ENCODE data around the gene IL23R.
A peak's percentile ranks its signal among the peaks of the same experiment; 100 is the strongest.

The IL23R gene

DNA sequence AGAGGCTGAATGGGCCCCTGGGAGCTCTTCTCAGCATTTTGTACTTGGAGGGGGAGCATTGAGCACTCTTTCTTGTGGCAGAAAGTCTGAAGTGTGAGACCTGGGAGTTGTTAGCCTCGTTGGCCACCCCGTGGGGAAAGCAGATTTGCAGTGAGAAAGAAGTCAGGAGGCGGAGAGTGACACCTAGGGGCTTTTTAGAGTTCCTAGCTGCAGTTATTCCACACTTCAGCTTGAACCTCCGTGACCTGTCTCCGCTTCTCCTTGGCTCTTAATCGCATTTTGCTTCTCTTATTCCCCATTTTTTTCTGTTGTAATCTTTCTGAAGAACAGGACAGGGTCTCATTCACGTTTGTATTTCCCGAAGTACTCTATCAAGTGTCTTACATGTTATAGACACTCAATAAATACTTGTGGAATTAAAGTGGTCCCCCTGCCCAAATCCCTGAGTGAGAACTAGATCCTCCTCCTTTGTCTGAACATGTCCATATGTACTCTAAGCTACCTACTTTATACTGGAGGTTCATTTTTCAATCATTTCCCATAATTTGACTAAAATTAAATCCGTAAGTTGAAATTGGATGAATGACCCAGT, 17.0 kb upstream of the IL23R start:
- peak; percentile 89 for TF ChIP-seq CTCF (conservative IDR thresholded peaks at IDR 0.05)

GRCh38 chr1:67150931-67151330, 15.3 kb upstream of the IL23R start:
- no peak for TF ChIP-seq CTCF (conservative IDR thresholded peaks at IDR 0.05)

More for the DNA sequence above, 17.0 kb upstream of the IL23R start:
- H3K27ac ChIP-seq = no peak overlapping the region; the same call in 1 of the 2 replicates

GRCh38 chr1:67158401-67158800, 7.9 kb upstream of the IL23R start:
- H3K27ac ChIP-seq = no peak overlapping the region
- TF ChIP-seq CTCF (conservative IDR thresholded peaks at IDR 0.05) = no peak

More at GRCh38 chr1:67150931-67151330, 15.3 kb upstream of the IL23R start:
- H3K27ac ChIP-seq = no peak overlapping the region

GRCh38 chr1:67159233-67159632, 7.0 kb upstream of the IL23R start:
- H3K27ac ChIP-seq = no peak overlapping the region
- no peak for TF ChIP-seq CTCF (conservative IDR thresholded peaks at IDR 0.05)

DNA sequence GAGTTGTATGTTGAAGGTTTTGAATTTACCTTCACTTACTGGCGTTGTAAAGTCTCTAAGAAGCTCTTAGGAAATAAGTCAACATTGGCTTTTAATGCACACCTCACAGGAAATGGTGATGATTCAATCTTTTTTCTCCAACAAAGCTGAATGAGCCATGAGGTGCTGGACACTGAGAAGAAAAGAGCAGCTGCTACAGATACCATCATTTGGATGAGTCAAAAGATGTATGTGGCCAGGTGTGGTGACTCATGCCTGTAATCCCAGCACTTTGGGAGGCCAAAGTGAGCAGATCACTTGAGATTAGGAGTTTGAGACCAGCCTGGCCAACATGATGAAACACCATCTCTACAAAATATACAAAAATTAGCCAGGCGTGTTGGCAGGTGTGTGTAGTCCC, 3.3 kb upstream of the IL23R start:
- H3K27ac ChIP-seq = no peak overlapping the region
- no peak for TF ChIP-seq CTCF (conservative IDR thresholded peaks at IDR 0.05)

GRCh38 chr1:67165468-67166041, 699 bp upstream of the IL23R start:
- H3K27ac ChIP-seq = no peak overlapping the region
- no peak for TF ChIP-seq CTCF (conservative IDR thresholded peaks at IDR 0.05)

DNA sequence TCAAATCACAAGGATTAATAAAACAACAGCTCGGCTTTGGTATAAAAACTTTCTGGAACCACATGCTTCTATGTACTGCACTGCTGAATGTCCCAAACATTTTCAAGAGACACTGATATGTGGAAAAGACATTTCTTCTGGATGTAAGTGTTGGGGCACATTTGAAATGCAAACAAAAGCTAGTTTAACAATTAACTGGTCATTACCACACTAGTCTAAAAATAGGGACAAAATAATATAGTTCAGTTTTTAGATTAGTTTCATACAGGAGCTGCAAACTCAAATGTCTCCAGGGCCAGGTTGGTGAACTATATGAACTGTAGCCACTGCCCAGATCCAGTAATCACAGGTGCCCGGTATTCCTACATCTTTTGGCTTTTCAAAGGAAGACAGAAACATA, 3.2 kb downstream of the IL23R start:
- TF ChIP-seq CTCF (conservative IDR thresholded peaks at IDR 0.05) = no peak
- H3K27ac ChIP-seq = no peak overlapping the region
